HEK293 (cell line): Measurements from ENCODE around the gene RWDD1.

Experiments
- BCL11B ChIP-seq: fragments of 450-650 bp; formaldehyde crosslinking; IDR thresholded peaks from 2 replicates; pipeline ENCODE4 v1.5.1; 2016; ENCODE audit warnings: low read depth, missing biosample characterization, missing genetic modification characterization
- GLIS1 ChIP-seq: fragments of 450-650 bp; formaldehyde crosslinking; IDR thresholded peaks from 2 replicates; pipeline ENCODE4 v1.5.1; 2016; ENCODE audit warnings: missing biosample characterization, missing genetic modification characterization
- HOXA7 ChIP-seq: sonication (generic); formaldehyde crosslinking; IDR thresholded peaks from 2 replicates; pipeline ENCODE4 v1.8.1; 2022; ENCODE audit warnings: missing genetic modification reagents, borderline replicate concordance
- KLF16 ChIP-seq: fragments of 450-650 bp; formaldehyde crosslinking; IDR thresholded peaks from 2 replicates; pipeline ENCODE4 v1.5.1; 2017; ENCODE audit warnings: missing biosample characterization, missing genetic modification characterization
- KLF9 ChIP-seq: fragments of 450-650 bp; formaldehyde crosslinking; IDR thresholded peaks from 2 replicates; pipeline ENCODE4 v1.5.1; 2016; ENCODE audit warnings: missing biosample characterization, missing genetic modification characterization, low read depth
- OVOL3 ChIP-seq: fragments of 450-650 bp; formaldehyde crosslinking; IDR thresholded peaks from 2 replicates; pipeline ENCODE4 v1.5.1; 2016; ENCODE audit warnings: missing biosample characterization, missing genetic modification characterization
- RBAK ChIP-seq: fragments of 450-650 bp; formaldehyde crosslinking; IDR thresholded peaks from 2 replicates; pipeline ENCODE4 v1.5.1; 2016; ENCODE audit warnings: missing biosample characterization, missing genetic modification characterization
- REPIN1 ChIP-seq: fragments of 450-650 bp; formaldehyde crosslinking; IDR thresholded peaks from 2 replicates; pipeline ENCODE4 v1.5.1; 2017; ENCODE audit warnings: missing biosample characterization, missing genetic modification characterization, low read depth
- SCRT1 ChIP-seq: fragments of 450-650 bp; formaldehyde crosslinking; IDR thresholded peaks from 2 replicates; pipeline ENCODE4 v1.5.1; 2016; ENCODE audit warnings: missing biosample characterization, missing genetic modification characterization, borderline replicate concordance
- ZBTB17 ChIP-seq: fragments of 450-650 bp; formaldehyde crosslinking; IDR thresholded peaks from 2 replicates; pipeline ENCODE4 v1.5.1; 2016; ENCODE audit warnings: missing biosample characterization, missing genetic modification characterization
- ZBTB8A ChIP-seq: fragments of 450-650 bp; formaldehyde crosslinking; IDR thresholded peaks from 2 replicates; pipeline ENCODE4 v1.5.1; 2016; ENCODE audit warnings: missing biosample characterization, missing genetic modification characterization
- ZNF10 ChIP-seq: fragments of 450-650 bp; formaldehyde crosslinking; IDR thresholded peaks from 2 replicates; pipeline ENCODE4 v1.5.1; 2017; ENCODE audit warnings: missing biosample characterization, missing genetic modification characterization
- ZNF132 ChIP-seq: fragments of 450-650 bp; formaldehyde crosslinking; IDR thresholded peaks from 2 replicates; pipeline ENCODE4 v1.5.1; 2017; ENCODE audit warnings: missing biosample characterization, missing genetic modification characterization, borderline replicate concordance
- ZNF140 ChIP-seq: fragments of 450-650 bp; formaldehyde crosslinking; IDR thresholded peaks from 2 replicates; pipeline ENCODE4 v1.5.1; 2016; ENCODE audit warnings: missing biosample characterization, missing genetic modification characterization
- ZNF146 ChIP-seq: fragments of 450-650 bp; formaldehyde crosslinking; IDR thresholded peaks from 2 replicates; pipeline ENCODE4 v1.5.1; 2016; ENCODE audit warnings: missing biosample characterization, missing genetic modification characterization
- ZNF175 ChIP-seq: fragments of 450-650 bp; formaldehyde crosslinking; IDR thresholded peaks from 2 replicates; pipeline ENCODE4 v1.5.1; 2016; ENCODE audit warnings: missing biosample characterization, missing genetic modification characterization
- ZNF214 ChIP-seq: fragments of 450-650 bp; formaldehyde crosslinking; IDR thresholded peaks from 2 replicates; pipeline ENCODE4 v1.5.1; 2017; ENCODE audit warnings: missing biosample characterization, mild to moderate bottlenecking, missing genetic modification characterization, borderline replicate concordance
- ZNF248 ChIP-seq: fragments of 450-650 bp; formaldehyde crosslinking; IDR thresholded peaks from 2 replicates; pipeline ENCODE4 v1.5.1; 2017; ENCODE audit warnings: missing biosample characterization, missing genetic modification characterization
- ZNF311 ChIP-seq: fragments of 450-650 bp; formaldehyde crosslinking; IDR thresholded peaks from 2 replicates; pipeline ENCODE4 v1.5.1; 2017; ENCODE audit warnings: missing biosample characterization, missing genetic modification characterization, borderline replicate concordance
- ZNF37A ChIP-seq: fragments of 450-650 bp; IDR thresholded peaks from 2 replicates; pipeline ENCODE4 v1.5.1; 2018; ENCODE audit warnings: missing biosample characterization, missing genetic modification characterization
- ZNF391 ChIP-seq: fragments of 450-650 bp; formaldehyde crosslinking; IDR thresholded peaks from 2 replicates; pipeline ENCODE4 v1.5.1; 2016; ENCODE audit warnings: low read depth, missing biosample characterization, missing genetic modification characterization, borderline replicate concordance
- ZNF423 ChIP-seq: fragments of 450-650 bp; formaldehyde crosslinking; IDR thresholded peaks from 2 replicates; pipeline ENCODE4 v1.5.1; 2016; ENCODE audit warnings: missing biosample characterization, missing genetic modification characterization
- ZNF571 ChIP-seq: fragments of 450-650 bp; formaldehyde crosslinking; IDR thresholded peaks from 2 replicates; pipeline ENCODE4 v1.5.0; 2017; ENCODE audit warnings: missing biosample characterization, missing genetic modification characterization
- ZNF621 ChIP-seq: fragments of 450-650 bp; formaldehyde crosslinking; IDR thresholded peaks from 2 replicates; pipeline ENCODE4 v1.5.1; 2017; ENCODE audit warnings: missing biosample characterization, missing genetic modification characterization
- ZNF792 ChIP-seq: fragments of 450-650 bp; formaldehyde crosslinking; IDR thresholded peaks from 2 replicates; pipeline ENCODE4 v1.5.1; 2016; ENCODE audit warnings: missing biosample characterization, missing genetic modification characterization
- ZXDB ChIP-seq: fragments of 450-650 bp; formaldehyde crosslinking; IDR thresholded peaks from 2 replicates; pipeline ENCODE4 v1.5.1; 2016; ENCODE audit warnings: missing biosample characterization, missing genetic modification characterization
- TF ChIP-seq, protein P1 (sequence below): fragments of 450-650 bp; formaldehyde crosslinking; IDR thresholded peaks from 2 replicates; pipeline ENCODE4 v1.5.1; 2016; ENCODE audit warnings: missing biosample characterization, missing genetic modification characterization
- TF ChIP-seq, protein P2 (sequence below): fragments of 450-650 bp; formaldehyde crosslinking; IDR thresholded peaks from 2 replicates; pipeline ENCODE4 v1.5.1; 2017; ENCODE audit warnings: missing biosample characterization, missing genetic modification characterization
- TF ChIP-seq, protein P3 (sequence below): fragments of 450-650 bp; formaldehyde crosslinking; IDR thresholded peaks from 2 replicates; pipeline ENCODE4 v1.5.1; 2016; ENCODE audit warnings: missing biosample characterization, missing genetic modification characterization
- TF ChIP-seq, protein P4 (sequence below): fragments of 450-650 bp; formaldehyde crosslinking; IDR thresholded peaks from 2 replicates; pipeline ENCODE4 v1.5.1; 2017; ENCODE audit warnings: missing biosample characterization, missing genetic modification characterization
- TF ChIP-seq, protein P5 (sequence below): fragments of 450-650 bp; formaldehyde crosslinking; IDR thresholded peaks from 2 replicates; pipeline ENCODE4 v1.5.1; 2017; ENCODE audit warnings: missing biosample characterization, missing genetic modification characterization
- TF ChIP-seq, protein P6 (sequence below): fragments of 450-650 bp; formaldehyde crosslinking; IDR thresholded peaks from 2 replicates; pipeline ENCODE4 v1.5.1; 2016; ENCODE audit warnings: missing biosample characterization, missing genetic modification characterization

RWDD1 gene

DNA sequence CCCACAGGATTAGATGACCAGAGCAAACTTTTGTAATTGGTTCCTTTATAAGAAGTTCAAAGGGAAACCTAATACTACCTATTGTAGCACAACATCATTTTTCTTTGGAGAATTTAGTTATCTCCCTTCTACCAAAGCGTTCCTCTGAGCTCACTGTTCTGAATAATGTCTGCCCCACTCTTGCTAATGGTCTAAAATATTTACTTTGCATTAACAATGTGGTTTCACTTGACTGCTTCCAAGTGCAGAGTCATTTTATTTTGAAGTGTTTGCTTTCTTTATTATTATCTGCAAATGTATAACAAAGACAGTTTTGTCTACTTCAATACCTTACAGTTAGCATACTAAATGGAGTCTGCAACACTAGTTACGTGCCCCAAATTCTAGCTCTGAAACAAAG, 40.9 kb upstream of the RWDD1 start (continued):
- TF ChIP-seq REPIN1 (tag by site-specific recombination) (0 out of 2 replicates have a peak, but pooled peaks have one; percentile 39), ZNF175 (tag by site-specific recombination) (no peak), ZNF423 (tag by site-specific recombination) (no peak), ZNF571 (tag by site-specific recombination) (no peak), ZNF132 (tag by site-specific recombination) (no peak), ZXDB (tag by site-specific recombination) (peak; percentile 63), ZNF621 (no peak), KLF16 (tag by site-specific recombination) (no peak), GLIS1 (tag by site-specific recombination) (no peak), KLF9 (tag by site-specific recombination) (no peak), ZNF10 (tag by site-specific recombination) (no peak), ZNF37A (tag by site-specific recombination) (no peak), ZNF792 (tag by site-specific recombination) (no peak), ZNF140 (no peak), ZNF391 (no peak), ZNF146 (tag by site-specific recombination) (no peak), ZBTB17 (tag by site-specific recombination) (peak; percentile 60; the same call in 1 of the 2 replicates), RBAK (tag by site-specific recombination) (no peak), SCRT1 (tag by site-specific recombination) (no peak), ZNF311 (no peak), ZBTB8A (no peak), OVOL3 (peak; percentile 72), ZNF248 (no peak), HOXA7 (CRISPR knock-in tag) (no peak), ZNF214 (tag by site-specific recombination) (no peak), BCL11B (tag by site-specific recombination) (no peak)
- TF ChIP-seq, protein P1, sequence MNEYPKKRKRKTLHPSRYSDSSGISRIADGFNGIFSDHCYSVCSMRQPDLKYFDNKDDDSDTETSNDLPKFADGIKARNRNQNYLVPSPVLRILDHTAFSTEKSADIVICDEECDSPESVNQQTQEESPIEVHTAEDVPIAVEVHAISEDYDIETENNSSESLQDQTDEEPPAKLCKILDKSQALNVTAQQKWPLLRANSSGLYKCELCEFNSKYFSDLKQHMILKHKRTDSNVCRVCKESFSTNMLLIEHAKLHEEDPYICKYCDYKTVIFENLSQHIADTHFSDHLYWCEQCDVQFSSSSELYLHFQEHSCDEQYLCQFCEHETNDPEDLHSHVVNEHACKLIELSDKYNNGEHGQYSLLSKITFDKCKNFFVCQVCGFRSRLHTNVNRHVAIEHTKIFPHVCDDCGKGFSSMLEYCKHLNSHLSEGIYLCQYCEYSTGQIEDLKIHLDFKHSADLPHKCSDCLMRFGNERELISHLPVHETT (tag by site-specific recombination) = no peak; the same call in 1 of the 2 replicates
- TF ChIP-seq, protein P2, sequence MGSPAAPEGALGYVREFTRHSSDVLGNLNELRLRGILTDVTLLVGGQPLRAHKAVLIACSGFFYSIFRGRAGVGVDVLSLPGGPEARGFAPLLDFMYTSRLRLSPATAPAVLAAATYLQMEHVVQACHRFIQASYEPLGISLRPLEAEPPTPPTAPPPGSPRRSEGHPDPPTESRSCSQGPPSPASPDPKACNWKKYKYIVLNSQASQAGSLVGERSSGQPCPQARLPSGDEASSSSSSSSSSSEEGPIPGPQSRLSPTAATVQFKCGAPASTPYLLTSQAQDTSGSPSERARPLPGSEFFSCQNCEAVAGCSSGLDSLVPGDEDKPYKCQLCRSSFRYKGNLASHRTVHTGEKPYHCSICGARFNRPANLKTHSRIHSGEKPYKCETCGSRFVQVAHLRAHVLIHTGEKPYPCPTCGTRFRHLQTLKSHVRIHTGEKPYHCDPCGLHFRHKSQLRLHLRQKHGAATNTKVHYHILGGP (tag by site-specific recombination) = no peak
- TF ChIP-seq, protein P3, sequence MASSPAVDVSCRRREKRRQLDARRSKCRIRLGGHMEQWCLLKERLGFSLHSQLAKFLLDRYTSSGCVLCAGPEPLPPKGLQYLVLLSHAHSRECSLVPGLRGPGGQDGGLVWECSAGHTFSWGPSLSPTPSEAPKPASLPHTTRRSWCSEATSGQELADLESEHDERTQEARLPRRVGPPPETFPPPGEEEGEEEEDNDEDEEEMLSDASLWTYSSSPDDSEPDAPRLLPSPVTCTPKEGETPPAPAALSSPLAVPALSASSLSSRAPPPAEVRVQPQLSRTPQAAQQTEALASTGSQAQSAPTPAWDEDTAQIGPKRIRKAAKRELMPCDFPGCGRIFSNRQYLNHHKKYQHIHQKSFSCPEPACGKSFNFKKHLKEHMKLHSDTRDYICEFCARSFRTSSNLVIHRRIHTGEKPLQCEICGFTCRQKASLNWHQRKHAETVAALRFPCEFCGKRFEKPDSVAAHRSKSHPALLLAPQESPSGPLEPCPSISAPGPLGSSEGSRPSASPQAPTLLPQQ (tag by site-specific recombination) = no peak
- TF ChIP-seq, protein P4, sequence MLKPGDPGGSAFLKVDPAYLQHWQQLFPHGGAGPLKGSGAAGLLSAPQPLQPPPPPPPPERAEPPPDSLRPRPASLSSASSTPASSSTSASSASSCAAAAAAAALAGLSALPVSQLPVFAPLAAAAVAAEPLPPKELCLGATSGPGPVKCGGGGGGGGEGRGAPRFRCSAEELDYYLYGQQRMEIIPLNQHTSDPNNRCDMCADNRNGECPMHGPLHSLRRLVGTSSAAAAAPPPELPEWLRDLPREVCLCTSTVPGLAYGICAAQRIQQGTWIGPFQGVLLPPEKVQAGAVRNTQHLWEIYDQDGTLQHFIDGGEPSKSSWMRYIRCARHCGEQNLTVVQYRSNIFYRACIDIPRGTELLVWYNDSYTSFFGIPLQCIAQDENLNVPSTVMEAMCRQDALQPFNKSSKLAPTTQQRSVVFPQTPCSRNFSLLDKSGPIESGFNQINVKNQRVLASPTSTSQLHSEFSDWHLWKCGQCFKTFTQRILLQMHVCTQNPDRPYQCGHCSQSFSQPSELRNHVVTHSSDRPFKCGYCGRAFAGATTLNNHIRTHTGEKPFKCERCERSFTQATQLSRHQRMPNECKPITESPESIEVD = peak; percentile 98
- TF ChIP-seq, protein P5, sequence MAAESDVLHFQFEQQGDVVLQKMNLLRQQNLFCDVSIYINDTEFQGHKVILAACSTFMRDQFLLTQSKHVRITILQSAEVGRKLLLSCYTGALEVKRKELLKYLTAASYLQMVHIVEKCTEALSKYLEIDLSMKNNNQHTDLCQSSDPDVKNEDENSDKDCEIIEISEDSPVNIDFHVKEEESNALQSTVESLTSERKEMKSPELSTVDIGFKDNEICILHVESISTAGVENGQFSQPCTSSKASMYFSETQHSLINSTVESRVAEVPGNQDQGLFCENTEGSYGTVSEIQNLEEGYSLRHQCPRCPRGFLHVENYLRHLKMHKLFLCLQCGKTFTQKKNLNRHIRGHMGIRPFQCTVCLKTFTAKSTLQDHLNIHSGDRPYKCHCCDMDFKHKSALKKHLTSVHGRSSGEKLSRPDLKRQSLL (tag by site-specific recombination) = no peak
- TF ChIP-seq, protein P6, sequence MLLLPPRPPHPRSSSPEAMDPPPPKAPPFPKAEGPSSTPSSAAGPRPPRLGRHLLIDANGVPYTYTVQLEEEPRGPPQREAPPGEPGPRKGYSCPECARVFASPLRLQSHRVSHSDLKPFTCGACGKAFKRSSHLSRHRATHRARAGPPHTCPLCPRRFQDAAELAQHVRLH = peak; percentile 17; the same call in 1 of the 2 replicates
